GM12878 (cell line): Measurements from ENCODE around the gene ENPP4. TPM values are rescaled to one million over a fixed set of nuclear protein-coding genes. Genes with fewer than 3 reads are reported as not detected.

ENCODE experiments used
- ATAC-seq: fragments of 200-7000 bp; cut with Tn5 transposase; 3 replicates; pipeline ENCODE4 v1.9.1; 2020; ENCODE audit warnings: mild to moderate bottlenecking, moderate library complexity
- BruUV-seq: library from RNA; stranded (reverse); fragments of 400-500 nt; replicated peaks from 2 replicates; lab custom pipeline; 2021; lab: Mats Ljungman, UMichigan
- CTCF ChIA-PET: fragments of 300-600 bp; sonication (Branson Sonifier 250); formaldehyde crosslinking; extraction: SDS; loops from one replicate; lab custom pipeline; 2021; ENCODE audit warnings: inconsistent platforms; lab: Yijun Ruan, JAX
- POLR2A ChIA-PET: fragments of 350-600 bp; formaldehyde crosslinking; extraction: SDS; loops from one replicate; lab custom pipeline; 2021; ENCODE audit warnings: inconsistent platforms; lab: Charles Lee
- RAD21 ChIA-PET: fragments of 300-600 bp; sonication (Branson Sonifier 250); formaldehyde crosslinking; loops from one replicate; lab custom pipeline; 2023; ENCODE audit warnings: antibody characterized with exemption; ENCODE audit not compliant: unreplicated experiment; lab: Charles Lee
- SMC1A ChIA-PET: fragments of 300-600 bp; sonication (Branson Sonifier 250); formaldehyde crosslinking; loops from one replicate; lab custom pipeline; 2023; ENCODE audit not compliant: unreplicated experiment, uncharacterized antibody; lab: Charles Lee
- DNase-seq: peaks from one replicate; pipeline ENCODE4 v3.0.0-alpha.2; 2011; ENCODE audit warnings: low read depth, low spot score
- FAIRE-seq: peaks from 3 replicates; lab custom pipeline; 2011; peaks lifted over from hg19 to GRCh38; lab: Jason Lieb, UNC
- H2AFZ ChIP-seq: 2 replicates; pipeline ENCODE4 v1.6.0; 2011; ENCODE audit warnings: low read depth, low read length, control low read depth; ENCODE audit not compliant: control insufficient read depth
- H3K27ac ChIP-seq: 2 replicates; pipeline ENCODE4 v1.5.1; 2011; ENCODE audit warnings: control low read depth; ENCODE audit not compliant: control insufficient read depth, insufficient read depth
- H3K27me3 ChIP-seq, 2 experiments: replicated peaks in 1 of 2; 2 replicates each; pipeline versions ENCODE4 v1.6.0 to v1.6.1; 2011; ENCODE audit warnings: low read length in 1 of 2; ENCODE audit not compliant: control insufficient read depth in 2 of 2, insufficient read depth in 2 of 2
- H3K36me3 ChIP-seq, 2 experiments: 2 replicates each; pipeline ENCODE4 v1.5.1; 2011; ENCODE audit warnings: low read length in 1 of 2; ENCODE audit not compliant: control insufficient read depth in 2 of 2, insufficient read depth in 2 of 2
- H3K4me1 ChIP-seq: 2 replicates; pipeline ENCODE4 v1.6.1; 2011; ENCODE audit warnings: mild to moderate bottlenecking, low read length, moderate library complexity, mixed read lengths; ENCODE audit not compliant: control insufficient read depth, insufficient read depth
- H3K4me2 ChIP-seq: 2 replicates; pipeline ENCODE4 v1.6.0; 2011; ENCODE audit warnings: control low read depth; ENCODE audit not compliant: control insufficient read depth, insufficient read depth
- H3K4me3 ChIP-seq: fragments of 200-600 bp; sonication (generic); 2 replicates; pipeline ENCODE4 v1.5.1; 2016
- H3K79me2 ChIP-seq: 2 replicates; pipeline ENCODE4 v1.6.0; 2011; ENCODE audit warnings: low read length; ENCODE audit not compliant: control insufficient read depth, insufficient read depth
- H3K9ac ChIP-seq: 2 replicates; pipeline ENCODE4 v1.8.0; 2011; ENCODE audit warnings: low read length, control low read depth, mixed read lengths; ENCODE audit not compliant: control insufficient read depth, insufficient read depth
- H3K9me3 ChIP-seq: replicated peaks from 3 replicates; pipeline ENCODE4 v1.5.1; 2011; ENCODE audit warnings: mild to moderate bottlenecking, low read length; ENCODE audit not compliant: control insufficient read depth, insufficient read depth
- H4K20me1 ChIP-seq: 2 replicates; pipeline ENCODE4 v1.6.0; 2011; ENCODE audit not compliant: control insufficient read depth, insufficient read depth
- BACH1 ChIP-seq: fragments of 450-650 bp; IDR thresholded peaks from 2 replicates; pipeline ENCODE4 v1.6.1; 2017; ENCODE audit warnings: mild to moderate bottlenecking, borderline replicate concordance
- CBX3 ChIP-seq: fragments of 200-600 bp; sonication (generic); IDR thresholded peaks from 2 replicates; pipeline ENCODE4 v1.6.1; 2016; ENCODE audit warnings: low read depth, borderline replicate concordance
- CHD4 ChIP-seq: fragments of 200-600 bp; sonication (generic); IDR thresholded peaks from 2 replicates; pipeline ENCODE4 v1.6.1; 2016; ENCODE audit warnings: mild to moderate bottlenecking
- KDM1A ChIP-seq: fragments of 200-600 bp; sonication (generic); IDR thresholded peaks from 2 replicates; pipeline ENCODE4 v1.6.1; 2016; ENCODE audit warnings: borderline replicate concordance
- LARP7 ChIP-seq: fragments of 450-650 bp; IDR thresholded peaks from 2 replicates; pipeline ENCODE4 v1.6.1; 2017; ENCODE audit warnings: mild to moderate bottlenecking
- NFYB ChIP-seq: IDR thresholded peaks from 2 replicates; pipeline ENCODE4 v1.6.1; 2011; ENCODE audit warnings: low read depth, mild to moderate bottlenecking, low read length, improper control_type of control experiment, moderate library complexity; ENCODE audit not compliant: insufficient read depth
- RB1 ChIP-seq: fragments of 450-650 bp; formaldehyde crosslinking; IDR thresholded peaks from 2 replicates; pipeline ENCODE4 v1.6.1; 2017; ENCODE audit warnings: mild to moderate bottlenecking, borderline replicate concordance
- SIX5 ChIP-seq: IDR thresholded peaks from 2 replicates; pipeline ENCODE4 v1.6.1; 2011; ENCODE audit warnings: mild to moderate bottlenecking, low read depth, low read length, moderate library complexity; ENCODE audit not compliant: severe bottlenecking
- SMAD1 ChIP-seq: fragments of 450-650 bp; IDR thresholded peaks from 2 replicates; pipeline ENCODE4 v1.6.1; 2018; ENCODE audit warnings: mild to moderate bottlenecking, low read depth; ENCODE audit not compliant: partially characterized antibody
- SMAD5 ChIP-seq: IDR thresholded peaks from 2 replicates; pipeline ENCODE4 v1.6.1; 2016; ENCODE audit warnings: antibody characterized with exemption, low read depth
- SRF ChIP-seq, 2 experiments: IDR thresholded peaks; 2 replicates each; pipeline ENCODE4 v1.6.1; 2011; ENCODE audit warnings: low read depth in 2 of 2, low read length in 2 of 2, mild to moderate bottlenecking in 1 of 2, moderate library complexity in 1 of 2
- YBX1 ChIP-seq: fragments of 450-650 bp; IDR thresholded peaks from 2 replicates; pipeline ENCODE4 v1.6.1; 2016; ENCODE audit warnings: antibody characterized with exemption
- YY1 ChIP-seq: IDR thresholded peaks from 2 replicates; pipeline ENCODE4 v1.6.1; 2011; ENCODE audit warnings: low read depth, mild to moderate bottlenecking, low read length
- ZNF24 ChIP-seq: fragments of 450-650 bp; IDR thresholded peaks from 2 replicates; pipeline ENCODE4 v1.6.1; 2017; ENCODE audit warnings: antibody characterized with exemption, mild to moderate bottlenecking
- ZNF622 ChIP-seq: fragments of 450-650 bp; IDR thresholded peaks from 2 replicates; pipeline ENCODE4 v1.6.1; 2017; ENCODE audit warnings: mild to moderate bottlenecking, inconsistent platforms
- ZZZ3 ChIP-seq: IDR thresholded peaks from 2 replicates; pipeline ENCODE4 v1.6.1; 2011; ENCODE audit warnings: low read depth; ENCODE audit not compliant: control insufficient read depth, insufficient read length
- WGBS: methylation state at CpG from one replicate; pipeline ENCODE4 v1.1.6; 2016; ENCODE audit warnings: low lambda C conversion rate; ENCODE audit not compliant: insufficient replicate concordance, insufficient coverage; ENCODE audit errors: missing lambda C conversion rate; 5-methylcytosine and 5-hydroxymethylcytosine counted together
- in situ Hi-C: fragments of 300-500 bp; cut with MboI; formaldehyde crosslinking; loops from 9 replicates; pipeline ENCODE4 v1.14.3; 2018; ENCODE audit warnings: mixed read lengths
- intact Hi-C: fragments of 100-400 bp; cut with micrococcal nuclease; formaldehyde crosslinking; loops from one replicate; pipeline ENCODE4 v1.14.2; 2022; ENCODE audit not compliant: unreplicated experiment
- polyA plus RNA-seq, 11 experiments: library from polyadenylated mRNA; depleted of rRNA in 4 of 11; unstranded in 6 of 11; stranded (reverse) in 5 of 11; fragments of >200 nt; fragmentation: Nextera tagmentation in 4 of 11; fragmentation: Illumina TruSeq in 1 of 11; extraction: Ambion mirVana in 4 of 11; extraction: Trizol in 1 of 11; gene quantifications; 1 replicate in 1 of 11; 2 replicates in 10 of 11; pipeline versions ENCODE4 v1.2.1 to v1.2.3, GENCODE V29; 2011 to 2016; ENCODE audit warnings: inconsistent platforms in 2 of 11, missing spikeins in 2 of 11, low read depth in 1 of 11
- total RNA-seq, 4 experiments: library from RNA; depleted of rRNA in 3 of 4; stranded (reverse); fragments of >200 nt in 3 of 4; fragmentation: Illumina TruSeq in 1 of 4; extraction: Trizol in 1 of 4; gene quantifications; 2 replicates each; pipeline versions ENCODE4 v1.2.1 to v1.2.3, GENCODE V29; 2013 to 2021
- TF ChIP-seq, protein P1 (sequence below): IDR thresholded peaks from 2 replicates; pipeline ENCODE4 v1.6.1; 2012; ENCODE audit warnings: low read depth, low read length, improper control_type of control experiment
- TF ChIP-seq, protein P2 (sequence below): IDR thresholded peaks from 2 replicates; pipeline ENCODE4 v1.6.1; 2012; ENCODE audit warnings: low read length, inconsistent platforms

The ENPP4 gene
- total and polyA plus RNA-seq, 10 of the 15 experiments (the other 5 are each of a cell fraction or from before 2014, with no cell fraction given) = 3.3 to 9.7 (median 5.3) TPM

DNA sequence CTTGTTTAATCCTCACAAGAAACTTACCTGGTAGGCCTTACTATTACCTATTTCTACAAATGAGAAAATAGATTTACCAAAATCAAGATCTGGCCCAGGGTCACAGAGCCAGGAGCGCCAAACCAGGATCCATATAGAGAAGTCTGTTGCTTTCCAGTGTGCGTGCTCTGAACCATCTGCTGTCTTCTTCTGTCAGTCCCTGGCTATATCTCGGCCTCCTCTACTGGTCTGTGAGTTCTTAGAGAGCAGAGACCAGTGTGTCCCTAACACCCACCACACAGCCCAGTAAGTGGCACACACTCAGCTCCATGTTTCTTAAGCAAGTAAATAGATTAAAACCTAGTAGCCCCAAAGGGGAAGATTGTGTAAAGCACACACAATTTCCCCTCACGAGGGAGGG lies 59.9 kb downstream of the ENPP4 start:
- Histone ChIP-seq H2AFZ (no peak overlapping the region), H3K4me1 (no peaks in the 10 kb centered on the region), H3K36me3 (no peaks in the 10 kb centered on the region), H3K4me2 (no peak overlapping the region), H4K20me1 (no peaks in the 10 kb centered on the region), H3K79me2 (no peaks in the 10 kb centered on the region), H3K27ac (no peak overlapping the region), H3K9me3 (no peaks in the 10 kb centered on the region), H3K27me3 (peaks cover 0 to 6% of the 10 kb centered on the region in 2 experiments; a peak in 2 of 4 replicates), H3K9ac (no peak overlapping the region), H3K4me3 (no peak overlapping the region)
- CTCF ChIA-PET = interaction anchor here (0.6 kb wide), 1 partner anchor 15 kb away, joined by 3 read pairs; no protein-coding TSS in a partner anchor
- RAD21 ChIA-PET = interaction anchor here (1.4 kb wide), 1 partner anchor 30 kb away, joined by 4 read pairs; no protein-coding TSS in a partner anchor
- no peak for DNase-seq
- in situ Hi-C loops = no loop called here
- no TSS peak for BruUV-seq
- intact Hi-C loops = no loop called here
- WGBS = 51% methylated on average over 4 of the region's 4 CpGs
- FAIRE-seq = no peak
- no peak for ATAC-seq
- SMC1A ChIA-PET = interaction anchor here (1.5 kb wide), 1 partner anchor 31 kb away, joined by 4 read pairs; no protein-coding TSS in a partner anchor
- TF ChIP-seq YY1 (no peak), RB1 (no peak), BACH1 (no peak), CBX3 (no peak), YBX1 (no peak)
- TF ChIP-seq, protein P1, sequence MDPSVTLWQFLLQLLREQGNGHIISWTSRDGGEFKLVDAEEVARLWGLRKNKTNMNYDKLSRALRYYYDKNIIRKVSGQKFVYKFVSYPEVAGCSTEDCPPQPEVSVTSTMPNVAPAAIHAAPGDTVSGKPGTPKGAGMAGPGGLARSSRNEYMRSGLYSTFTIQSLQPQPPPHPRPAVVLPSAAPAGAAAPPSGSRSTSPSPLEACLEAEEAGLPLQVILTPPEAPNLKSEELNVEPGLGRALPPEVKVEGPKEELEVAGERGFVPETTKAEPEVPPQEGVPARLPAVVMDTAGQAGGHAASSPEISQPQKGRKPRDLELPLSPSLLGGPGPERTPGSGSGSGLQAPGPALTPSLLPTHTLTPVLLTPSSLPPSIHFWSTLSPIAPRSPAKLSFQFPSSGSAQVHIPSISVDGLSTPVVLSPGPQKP = no peak
- POLR2A ChIA-PET = no interaction called here

DNA sequence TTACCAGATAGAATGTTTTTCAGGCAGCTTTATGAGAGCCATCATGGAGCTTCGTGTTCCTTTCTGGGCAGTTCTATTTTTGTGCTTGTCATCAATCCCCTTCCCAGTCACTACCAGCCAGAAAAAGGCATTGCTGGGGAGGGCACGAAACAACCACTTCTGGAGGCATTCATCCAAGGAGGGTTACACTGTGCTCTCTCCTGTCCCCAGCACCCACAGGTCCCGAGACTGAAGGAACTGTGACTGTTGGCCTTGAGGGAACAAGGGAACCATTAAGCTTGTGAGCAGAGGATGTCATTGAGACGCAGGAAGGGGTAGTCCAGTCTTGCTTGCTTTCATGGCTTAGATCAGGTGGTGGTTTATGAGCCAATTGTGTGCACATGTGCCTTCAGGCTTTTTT lies 61.1 kb downstream of the ENPP4 start:
- no TSS peak for BruUV-seq
- SMC1A ChIA-PET = interaction anchor here (0.6 kb wide), 1 partner anchor 1107 kb away, joined by 3 read pairs; no protein-coding TSS in a partner anchor

More for the DNA sequence above, 61.1 kb downstream of the ENPP4 start:
- RAD21 ChIA-PET = no interaction called here
- intact Hi-C loops = no loop called here
- no peak overlapping the region for H3K4me2 ChIP-seq
- H3K36me3 ChIP-seq = no peaks in the 10 kb centered on the region
- H3K27me3 ChIP-seq = peaks cover 0 to 2% of the 10 kb centered on the region in 2 experiments; a peak in 2 of 4 replicates
- no peak for FAIRE-seq
- TF ChIP-seq BACH1 = no peak
- no peak for TF ChIP-seq ZNF24
- no peak for TF ChIP-seq SMAD1
- no peak for TF ChIP-seq SRF (IDR thresholded peaks at IDR 0.05; ENCODE audit: low read depth in 2 of 2, low read length in 2 of 2)
- TF ChIP-seq SIX5 = no peak
- no peak for TF ChIP-seq KDM1A
- no peak for TF ChIP-seq LARP7
- TF ChIP-seq SMAD5 = no peak
- no peak for TF ChIP-seq ZZZ3
- TF ChIP-seq NFYB = no peak
- TF ChIP-seq, protein P2, sequence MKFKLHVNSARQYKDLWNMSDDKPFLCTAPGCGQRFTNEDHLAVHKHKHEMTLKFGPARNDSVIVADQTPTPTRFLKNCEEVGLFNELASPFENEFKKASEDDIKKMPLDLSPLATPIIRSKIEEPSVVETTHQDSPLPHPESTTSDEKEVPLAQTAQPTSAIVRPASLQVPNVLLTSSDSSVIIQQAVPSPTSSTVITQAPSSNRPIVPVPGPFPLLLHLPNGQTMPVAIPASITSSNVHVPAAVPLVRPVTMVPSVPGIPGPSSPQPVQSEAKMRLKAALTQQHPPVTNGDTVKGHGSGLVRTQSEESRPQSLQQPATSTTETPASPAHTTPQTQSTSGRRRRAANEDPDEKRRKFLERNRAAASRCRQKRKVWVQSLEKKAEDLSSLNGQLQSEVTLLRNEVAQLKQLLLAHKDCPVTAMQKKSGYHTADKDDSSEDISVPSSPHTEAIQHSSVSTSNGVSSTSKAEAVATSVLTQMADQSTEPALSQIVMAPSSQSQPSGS = no peak
- TF ChIP-seq ZNF622 = no peak
- TF ChIP-seq CHD4 = no peak
- TF ChIP-seq, all 136 proteins: peak for 0
- 9% methylated on average over 4 of the region's 4 CpGs for WGBS
- Histone ChIP-seq H3K27ac (no peak overlapping the region), H3K9me3 (no peaks in the 10 kb centered on the region), H3K4me3 (no peak overlapping the region), H2AFZ (no peak overlapping the region), H3K79me2 (no peaks in the 10 kb centered on the region), H3K4me1 (no peaks in the 10 kb centered on the region), H4K20me1 (no peaks in the 10 kb centered on the region), H3K9ac (no peak overlapping the region)
- CTCF ChIA-PET = no interaction called here
- POLR2A ChIA-PET = no interaction called here
- in situ Hi-C loops = no loop called here
- ATAC-seq (no peak), DNase-seq (no peak)
